Measurements from ENCODE around the gene CD63. TPM values are rescaled to one million over a fixed set of nuclear protein-coding genes. Genes with fewer than 3 reads are reported as not detected.

CD63 gene
- total and polyA plus RNA-seq, 2 donors (not counting 1 experiment from before 2014, with no cell fraction given): 2,890 to 3,424 TPM

- Histone ChIP-seq H3K27me3 (ENCODE audit: control insufficient read depth, insufficient read depth, low read length) (no peaks in the 10 kb centered on the region), H3K79me2 (ENCODE audit: control insufficient read depth, insufficient read depth, low read length) (no peaks in the 10 kb centered on the region), H3K9ac (ENCODE audit: insufficient read depth, low read length) (no peak overlapping the region), H3K9me3 (ENCODE audit: control insufficient read depth, insufficient read depth, low read depth, low read length) (no peaks in the 10 kb centered on the region), H3K4me2 (ENCODE audit: extremely low read depth, insufficient read depth, low read length) (no peak overlapping the region), H3K4me3 (replicated peaks in 1 of 4; ENCODE audit: control extremely low read depth in 1 of 4, insufficient read depth in 1 of 4, low read depth in 3 of 4, low read length in 4 of 4) (no peak overlapping the region), H2AFZ (ENCODE audit: low read length) (no peak overlapping the region), H3K27ac (ENCODE audit: insufficient read depth, low read length) (no peak overlapping the region), H3K4me1 (ENCODE audit: control insufficient read depth, extremely low read depth, insufficient read depth, low read length) (no peaks in the 10 kb centered on the region), H4K20me1 (ENCODE audit: control insufficient read depth, extremely low read depth, insufficient read depth, low read length) (no peaks in the 10 kb centered on the region), H3K36me3 (ENCODE audit: control insufficient read depth, insufficient read depth, low read length) (peaks cover 15% of the 10 kb centered on the region)
- DNase-seq (ENCODE audit: low read depth in 2 of 2): no peak
- TF ChIP-seq EZH2 (IDR thresholded peaks at IDR 0.05; ENCODE audit: low read length, missing control alignments) (no peak), CTCF (conservative IDR thresholded peaks at IDR 0.05 in 1 of 2, IDR thresholded peaks at IDR 0.05 in 1 of 2; ENCODE audit: low read depth in 1 of 2, low read length in 2 of 2) (no peak)
Observed at GRCh38 chr12:55694188-55694515, 34.7 kb downstream of the CD63 start.

GRCh38 chr12:55693323-55694187 is 35.3 kb downstream of the CD63 start:
- H3K4me3 ChIP-seq (replicated peaks in 1 of 4; ENCODE audit: control extremely low read depth in 1 of 4, insufficient read depth in 1 of 4, low read depth in 3 of 4, low read length in 4 of 4): no peak overlapping the region
- no peaks in the 10 kb centered on the region for H3K27me3 ChIP-seq (ENCODE audit: control insufficient read depth, insufficient read depth, low read length)
- no peaks in the 10 kb centered on the region for H3K79me2 ChIP-seq (ENCODE audit: control insufficient read depth, insufficient read depth, low read length)
- H4K20me1 ChIP-seq (ENCODE audit: control insufficient read depth, extremely low read depth, insufficient read depth, low read length): no peaks in the 10 kb centered on the region
- H3K27ac ChIP-seq (ENCODE audit: insufficient read depth, low read length): no peak overlapping the region
- DNase-seq (ENCODE audit: low read depth in 2 of 2): no peak
- no peaks in the 10 kb centered on the region for H3K4me1 ChIP-seq (ENCODE audit: control insufficient read depth, extremely low read depth, insufficient read depth, low read length)
- no peak overlapping the region for H3K9ac ChIP-seq (ENCODE audit: insufficient read depth, low read length)
- no peak for TF ChIP-seq EZH2 (IDR thresholded peaks at IDR 0.05; ENCODE audit: low read length, missing control alignments)
- no peak for TF ChIP-seq CTCF (conservative IDR thresholded peaks at IDR 0.05 in 1 of 2, IDR thresholded peaks at IDR 0.05 in 1 of 2; ENCODE audit: low read depth in 1 of 2, low read length in 2 of 2)
- peaks cover 15% of the 10 kb centered on the region for H3K36me3 ChIP-seq (ENCODE audit: control insufficient read depth, insufficient read depth, low read length)
- H3K9me3 ChIP-seq (ENCODE audit: control insufficient read depth, insufficient read depth, low read depth, low read length): no peaks in the 10 kb centered on the region
- H3K4me2 ChIP-seq (ENCODE audit: extremely low read depth, insufficient read depth, low read length): no peak overlapping the region
- H2AFZ ChIP-seq (ENCODE audit: low read length): no peak overlapping the region

GRCh38 chr12:55692631-55693322 is 36.0 kb downstream of the CD63 start:
- no peaks in the 10 kb centered on the region for H3K9me3 ChIP-seq (ENCODE audit: control insufficient read depth, insufficient read depth, low read depth, low read length)
- no peak for DNase-seq (ENCODE audit: low read depth in 2 of 2)
- no peak for TF ChIP-seq CTCF (conservative IDR thresholded peaks at IDR 0.05 in 1 of 2, IDR thresholded peaks at IDR 0.05 in 1 of 2; ENCODE audit: low read depth in 1 of 2, low read length in 2 of 2)
- no peak for TF ChIP-seq EZH2 (IDR thresholded peaks at IDR 0.05; ENCODE audit: low read length, missing control alignments)
- no peak overlapping the region for H3K4me3 ChIP-seq (replicated peaks in 1 of 4; ENCODE audit: control extremely low read depth in 1 of 4, insufficient read depth in 1 of 4, low read depth in 3 of 4, low read length in 4 of 4)
- H3K4me2 ChIP-seq (ENCODE audit: extremely low read depth, insufficient read depth, low read length): no peak overlapping the region
- H3K36me3 ChIP-seq (ENCODE audit: control insufficient read depth, insufficient read depth, low read length): peaks cover 16% of the 10 kb centered on the region
- H2AFZ ChIP-seq (ENCODE audit: low read length): no peak overlapping the region
- no peaks in the 10 kb centered on the region for H3K4me1 ChIP-seq (ENCODE audit: control insufficient read depth, extremely low read depth, insufficient read depth, low read length)
- H3K27me3 ChIP-seq (ENCODE audit: control insufficient read depth, insufficient read depth, low read length): no peaks in the 10 kb centered on the region
- H3K9ac ChIP-seq (ENCODE audit: insufficient read depth, low read length): no peak overlapping the region
- no peaks in the 10 kb centered on the region for H4K20me1 ChIP-seq (ENCODE audit: control insufficient read depth, extremely low read depth, insufficient read depth, low read length)
- no peak overlapping the region for H3K27ac ChIP-seq (ENCODE audit: insufficient read depth, low read length)
- H3K79me2 ChIP-seq (ENCODE audit: control insufficient read depth, insufficient read depth, low read length): no peaks in the 10 kb centered on the region
